Esophagus squamous epithelium (tissue), 4 donors: ENCODE measurements around the gene NOL12.

Experiments
- CTCF ChIP-seq, 6 experiments: fragments of 450-650 bp in 4 of 6; fragments of 200-600 bp in 2 of 6; sonication (generic) in 2 of 6; IDR thresholded peaks; one replicate each; pipeline ENCODE4 v1.5.1; 2016 to 2019; ENCODE audit warnings: antibody characterized with exemption in 6 of 6, mild to moderate bottlenecking in 4 of 6, moderate library complexity in 4 of 6
- POLR2A ChIP-seq, 4 donors: fragments of 450-650 bp; IDR thresholded peaks; one replicate each; pipeline ENCODE4 v1.6.1; 2017; ENCODE audit warnings: antibody characterized with exemption in 4 of 4, mild to moderate bottlenecking in 4 of 4, moderate library complexity in 3 of 4

GRCh38 chr22:37713761-37714160, 27.6 kb downstream of the NOL12 start:
- no peak for TF ChIP-seq CTCF (IDR thresholded peaks at IDR 0.05)
- no peak for TF ChIP-seq POLR2A (IDR thresholded peaks at IDR 0.05)
